Calu3 (cell line): ENCODE data around the gene PSME4. TPM values are rescaled to one million over a fixed set of nuclear protein-coding genes. Genes with fewer than 3 reads are reported as not detected.
"Not testable (repeated sequence)": the region's sequence is repeated elsewhere in the genome, so short reads cannot be mapped to it uniquely, and the experiment has no call there.

Experiments
- BruUV-seq: library from RNA; stranded (reverse); fragments of 400-500 nt; replicated peaks from 2 replicates; lab custom pipeline; 2021; lab: Mats Ljungman, UMichigan
- CTCF ChIA-PET: fragments of 300-600 bp; sonication (Branson Sonifier 250); formaldehyde crosslinking; loops from one replicate; lab custom pipeline; 2022; ENCODE audit warnings: antibody characterized with exemption; lab: Charles Lee
- DNase-seq: peaks from one replicate; pipeline ENCODE4 v3.0.0; 2022
- H3K27ac Mint-ChIP-seq: one replicate; pipeline ENCODE4 v1.8.0; 2022; ENCODE audit warnings: mixed read lengths; ENCODE audit not compliant: unreplicated experiment
- H3K27me3 Mint-ChIP-seq: one replicate; pipeline ENCODE4 v1.8.0; 2022; ENCODE audit warnings: mixed read lengths; ENCODE audit not compliant: unreplicated experiment
- H3K36me3 Mint-ChIP-seq: one replicate; pipeline ENCODE4 v1.8.0; 2022; ENCODE audit warnings: mild to moderate bottlenecking, moderate library complexity, mixed read lengths; ENCODE audit not compliant: insufficient read depth, unreplicated experiment
- H3K4me1 Mint-ChIP-seq: one replicate; pipeline ENCODE4 v1.8.0; 2022; ENCODE audit warnings: mild to moderate bottlenecking, low read depth, mixed read lengths; ENCODE audit not compliant: unreplicated experiment
- H3K4me3 Mint-ChIP-seq: one replicate; pipeline ENCODE4 v1.8.0; 2022; ENCODE audit warnings: mild to moderate bottlenecking, low read depth, moderate library complexity, mixed read lengths; ENCODE audit not compliant: unreplicated experiment
- H3K9me3 Mint-ChIP-seq: one replicate; pipeline ENCODE4 v1.8.0; 2022; ENCODE audit warnings: low read depth, mixed read lengths; ENCODE audit not compliant: unreplicated experiment
- CTCF ChIP-seq: fragments of 200-600 bp; IDR thresholded peaks from one replicate; pipeline ENCODE4 v1.8.0; 2022; ENCODE audit warnings: antibody characterized with exemption; ENCODE audit not compliant: unreplicated experiment
- intact Hi-C: fragments of 100-400 bp; cut with micrococcal nuclease; formaldehyde crosslinking; loops from one replicate; pipeline ENCODE4 v1.10.0; 2022; ENCODE audit not compliant: unreplicated experiment
- total RNA-seq: library from RNA; stranded (reverse); gene quantifications from 2 replicates; pipeline ENCODE4 v1.2.3, GENCODE V29; 2022

The PSME4 gene
- total RNA-seq, 1 experiment from 2014 or later = 58.4 TPM

- CTCF ChIA-PET = no interaction called here
- Mint-ChIP-seq H3K27me3 (no peaks in the 10 kb centered on the region), H3K9me3 (no peaks in the 10 kb centered on the region), H3K36me3 (no peaks in the 10 kb centered on the region), H3K4me3 (no peak overlapping the region), H3K4me1 (peaks cover 9% of the 10 kb centered on the region), H3K27ac (no peak overlapping the region)
- TF ChIP-seq CTCF = no peak
- intact Hi-C loops = no loop called here
- DNase-seq = no peak
- BruUV-seq = no TSS peak
These were observed 31.1 kb downstream of the PSME4 start for GRCh38 chr2:53939656-53940055.

DNA sequence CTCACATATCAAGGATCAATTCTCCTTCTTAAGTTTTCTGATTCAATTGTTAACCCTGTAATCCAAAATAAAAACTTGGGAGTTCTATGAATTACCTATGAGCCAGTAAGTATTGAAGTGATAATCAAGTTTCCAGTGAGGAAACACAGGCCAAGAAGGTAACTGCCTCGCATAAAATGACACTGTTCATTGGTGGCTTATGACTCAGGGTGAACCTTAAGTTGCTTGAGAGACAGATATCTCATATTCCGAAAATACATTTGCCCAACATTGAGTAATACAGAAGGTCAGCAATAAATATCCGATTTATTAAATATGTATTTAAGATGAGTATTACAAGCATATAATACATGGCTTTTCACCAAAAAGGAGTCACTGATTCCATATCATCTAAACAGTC is 31.9 kb downstream of the PSME4 start:
- no peak for TF ChIP-seq CTCF

GRCh38 chr2:53933329-53933728 is 37.5 kb downstream of the PSME4 start:
- H3K4me3 Mint-ChIP-seq = no peak overlapping the region
- H3K27ac Mint-ChIP-seq = no peak overlapping the region
- H3K36me3 Mint-ChIP-seq = peaks cover 35% of the 10 kb centered on the region
- no peaks in the 10 kb centered on the region for H3K4me1 Mint-ChIP-seq
- no peak for DNase-seq
- no TSS peak for BruUV-seq
- no peak for TF ChIP-seq CTCF
- H3K27me3 Mint-ChIP-seq = no peaks in the 10 kb centered on the region
- no peaks in the 10 kb centered on the region for H3K9me3 Mint-ChIP-seq
- CTCF ChIA-PET = interaction anchor here (1.0 kb wide), 1 partner anchor 36 kb away, joined by 6 read pairs; no protein-coding TSS in a partner anchor
- intact Hi-C loops = no loop called here

More for the DNA sequence above, 31.9 kb downstream of the PSME4 start:
- Mint-ChIP-seq H3K36me3 (peaks cover 4% of the 10 kb centered on the region), H3K4me3 (no peak overlapping the region), H3K4me1 (peaks cover 9% of the 10 kb centered on the region), H3K27me3 (no peaks in the 10 kb centered on the region), H3K9me3 (no peaks in the 10 kb centered on the region), H3K27ac (no peak overlapping the region)
- DNase-seq = no peak
- CTCF ChIA-PET = no interaction called here
- no TSS peak for BruUV-seq
- intact Hi-C loops = no loop called here

GRCh38 chr2:53926321-53926720 is 44.5 kb downstream of the PSME4 start:
- H3K27ac Mint-ChIP-seq, CTCF ChIA-PET, H3K27me3 Mint-ChIP-seq, H3K4me3 Mint-ChIP-seq, DNase-seq, H3K4me1 Mint-ChIP-seq, BruUV-seq, intact Hi-C loops, H3K9me3 Mint-ChIP-seq: not testable (repeated sequence)
- H3K36me3 Mint-ChIP-seq = peaks cover 22% of the 10 kb centered on the region

DNA sequence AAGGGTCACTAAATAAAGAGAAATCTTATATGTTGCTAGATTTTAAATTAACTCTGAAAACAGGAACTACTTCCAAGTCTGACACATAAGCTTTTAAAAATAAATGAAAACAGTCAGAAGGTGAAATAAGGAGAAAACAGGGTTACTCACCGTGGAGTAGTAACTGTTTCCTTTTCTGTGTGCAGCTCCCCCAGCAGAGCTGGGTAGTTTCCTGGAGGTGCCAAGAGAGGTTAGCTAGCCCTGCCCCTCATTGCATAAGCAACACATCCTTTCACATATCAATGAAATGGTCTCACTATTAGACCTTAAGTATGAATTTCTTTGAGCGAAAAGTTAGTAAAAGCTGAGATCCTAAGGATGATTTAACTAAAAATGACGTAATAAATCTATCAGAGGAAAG is 57.1 kb downstream of the PSME4 start:
- BruUV-seq = no TSS peak
- H3K36me3 Mint-ChIP-seq = no peaks in the 10 kb centered on the region
- DNase-seq = peak; percentile 27
- peaks cover 21% of the 10 kb centered on the region for H3K4me1 Mint-ChIP-seq
- intact Hi-C loops = no loop called here
- no peak overlapping the region for H3K4me3 Mint-ChIP-seq
- no peaks in the 10 kb centered on the region for H3K9me3 Mint-ChIP-seq
- H3K27ac Mint-ChIP-seq = no peak overlapping the region
- CTCF ChIA-PET = no interaction called here
- H3K27me3 Mint-ChIP-seq = no peaks in the 10 kb centered on the region
- no peak for TF ChIP-seq CTCF
